KMS-11 (cell line): Measurements from ENCODE around the gene TULP4.

Experiments used
- H2AFZ ChIP-seq: fragments of 200-600 bp; sonication (generic); 2 replicates; pipeline ENCODE4 v1.6.1; 2016; ENCODE audit warnings: antibody characterized with exemption, mixed run types, low read depth
- H3K27ac ChIP-seq: fragments of 200-600 bp; sonication (generic); 2 replicates; pipeline ENCODE4 v1.6.1; 2016; ENCODE audit warnings: mild to moderate bottlenecking, mixed run types
- H3K27me3 ChIP-seq: fragments of 200-600 bp; sonication (generic); 2 replicates; pipeline ENCODE4 v1.6.1; 2017; ENCODE audit warnings: mild to moderate bottlenecking, low read depth, mixed run types, moderate library complexity; ENCODE audit not compliant: insufficient read depth
- H3K36me3 ChIP-seq: fragments of 200-600 bp; sonication (generic); 2 replicates; pipeline ENCODE4 v1.6.1; 2017; ENCODE audit warnings: mild to moderate bottlenecking, mixed run types; ENCODE audit not compliant: insufficient read depth
- H3K4me1 ChIP-seq: fragments of 200-600 bp; sonication (generic); 2 replicates; pipeline ENCODE4 v1.6.1; 2016; ENCODE audit warnings: mild to moderate bottlenecking, low read depth, mixed run types; ENCODE audit not compliant: poor library complexity, severe bottlenecking
- H3K4me2 ChIP-seq: fragments of 200-600 bp; sonication (generic); 2 replicates; pipeline ENCODE4 v1.7.0; 2016; ENCODE audit warnings: mild to moderate bottlenecking, mixed run types
- H3K4me3 ChIP-seq: fragments of 200-600 bp; sonication (generic); IDR thresholded peaks from 2 replicates; pipeline ENCODE4 v1.6.1; 2017; ENCODE audit warnings: low read depth, low read length, mixed read lengths; ENCODE audit not compliant: insufficient read depth
- H3K79me2 ChIP-seq: fragments of 200-600 bp; sonication (generic); 2 replicates; pipeline ENCODE4 v1.6.1; 2016; ENCODE audit warnings: low read depth, mixed run types; ENCODE audit not compliant: insufficient read depth
- H3K9ac ChIP-seq: fragments of 200-600 bp; sonication (generic); 2 replicates; pipeline ENCODE4 v1.6.1; 2016; ENCODE audit warnings: mild to moderate bottlenecking, mixed run types
- H4K20me1 ChIP-seq: fragments of 200-600 bp; sonication (generic); 2 replicates; pipeline ENCODE4 v1.6.1; 2016; ENCODE audit warnings: mild to moderate bottlenecking, mixed run types; ENCODE audit not compliant: insufficient read depth
- CTCF ChIP-seq: fragments of 200-600 bp; sonication (generic); conservative IDR thresholded peaks from 2 replicates; pipeline ENCODE4 v1.6.1; 2017; ENCODE audit warnings: low read depth, mild to moderate bottlenecking, antibody characterized with exemption, low read length, moderate library complexity, mixed read lengths

TULP4 gene

GRCh38 chr6:158459726-158460125, 147.5 kb downstream of the TULP4 start:
- 0 out of 2 replicates have a peak, but pooled peaks cover 4% of the 10 kb centered on the region for H3K36me3 ChIP-seq
- TF ChIP-seq CTCF: no peak
- H3K27ac ChIP-seq: no peak overlapping the region
- no peaks in the 10 kb centered on the region for H3K4me1 ChIP-seq
- H3K27me3 ChIP-seq: no peaks in the 10 kb centered on the region
- no peak overlapping the region for H2AFZ ChIP-seq
- H3K79me2 ChIP-seq: no peaks in the 10 kb centered on the region
- no peaks in the 10 kb centered on the region for H4K20me1 ChIP-seq
- no peak overlapping the region for H3K4me2 ChIP-seq
- no peak overlapping the region for H3K9ac ChIP-seq
- no peak overlapping the region for H3K4me3 ChIP-seq

GRCh38 chr6:158460602-158461169, 148.4 kb downstream of the TULP4 start:
- Histone ChIP-seq H3K4me1 (no peaks in the 10 kb centered on the region), H3K4me2 (no peak overlapping the region), H3K79me2 (no peaks in the 10 kb centered on the region), H3K27me3 (no peaks in the 10 kb centered on the region), H3K4me3 (no peak overlapping the region), H4K20me1 (no peaks in the 10 kb centered on the region), H3K9ac (no peak overlapping the region), H3K27ac (no peak overlapping the region), H2AFZ (no peak overlapping the region), H3K36me3 (0 out of 2 replicates have a peak, but pooled peaks cover 4% of the 10 kb centered on the region)
- TF ChIP-seq CTCF: no peak

- Histone ChIP-seq H3K9ac (no peak overlapping the region), H3K27me3 (no peaks in the 10 kb centered on the region), H3K4me3 (no peak overlapping the region), H4K20me1 (no peaks in the 10 kb centered on the region), H2AFZ (no peak overlapping the region), H3K36me3 (0 out of 2 replicates have a peak, but pooled peaks cover 4% of the 10 kb centered on the region), H3K79me2 (no peaks in the 10 kb centered on the region), H3K4me1 (no peaks in the 10 kb centered on the region), H3K4me2 (no peak overlapping the region), H3K27ac (no peak overlapping the region)
- no peak for TF ChIP-seq CTCF
These were observed 149.7 kb downstream of the TULP4 start for GRCh38 chr6:158461954-158462353.

- Histone ChIP-seq H3K27ac (no peak overlapping the region), H3K27me3 (no peaks in the 10 kb centered on the region), H3K36me3 (0 out of 2 replicates have a peak, but pooled peaks cover 4% of the 10 kb centered on the region), H3K79me2 (no peaks in the 10 kb centered on the region), H3K4me3 (no peak overlapping the region), H3K4me2 (no peak overlapping the region), H3K9ac (no peak overlapping the region), H2AFZ (no peak overlapping the region), H4K20me1 (no peaks in the 10 kb centered on the region), H3K4me1 (no peaks in the 10 kb centered on the region)
- no peak for TF ChIP-seq CTCF
These were observed 152.2 kb downstream of the TULP4 start for GRCh38 chr6:158464483-158464882.
